A673 (cell line): ENCODE data around the gene LRP1B. TPM values are rescaled to one million over a fixed set of nuclear protein-coding genes. Genes with fewer than 3 reads are reported as not detected.
A peak's percentile ranks its signal among the peaks of the same experiment; 100 is the strongest.

Experiments used
- BruUV-seq: library from RNA; stranded (reverse); fragments of 400-500 nt; replicated peaks from 2 replicates; lab custom pipeline; 2021; lab: Mats Ljungman, UMichigan
- CTCF ChIA-PET: fragments of 300-600 bp; sonication (Branson Sonifier 250); formaldehyde crosslinking; loops from one replicate; lab custom pipeline; 2022; ENCODE audit warnings: antibody characterized with exemption; lab: Charles Lee
- POLR2A ChIA-PET: fragments of 300-600 bp; sonication (Branson Sonifier 250); formaldehyde crosslinking; loops from one replicate; lab custom pipeline; 2022; ENCODE audit warnings: antibody characterized with exemption; ENCODE audit not compliant: low non-redundant PET; lab: Charles Lee
- DNase-seq: peaks from one replicate; pipeline ENCODE4 v3.0.0-alpha.2; 2015; ENCODE audit warnings: low spot score
- H3K27ac ChIP-seq: fragments of 200-600 bp; sonication (generic); 2 replicates; pipeline ENCODE4 v1.5.1; 2016; ENCODE audit warnings: mixed run types, low read depth, mild to moderate bottlenecking, mixed read lengths, antibody characterized with exemption, low read length; ENCODE audit not compliant: poor library complexity, severe bottlenecking
- H3K27me3 ChIP-seq: fragments of 200-600 bp; sonication (generic); replicated peaks from 2 replicates; pipeline ENCODE4 v1.6.1; 2017; ENCODE audit warnings: mixed run types, low read depth, mild to moderate bottlenecking, mixed read lengths, antibody characterized with exemption, low read length; ENCODE audit not compliant: insufficient read depth, poor library complexity
- H3K36me3 ChIP-seq: fragments of 200-600 bp; sonication (generic); 2 replicates; pipeline ENCODE4 v1.6.1; 2016; ENCODE audit warnings: mixed run types, mild to moderate bottlenecking, mixed read lengths, antibody characterized with exemption, low read length; ENCODE audit not compliant: insufficient read depth, poor library complexity, severe bottlenecking
- H3K4me1 ChIP-seq: fragments of 200-600 bp; sonication (generic); 2 replicates; pipeline ENCODE4 v1.6.1; 2017; ENCODE audit warnings: mixed run types, mild to moderate bottlenecking, mixed read lengths, antibody characterized with exemption, low read length; ENCODE audit not compliant: insufficient read depth, poor library complexity, severe bottlenecking
- H3K4me3 ChIP-seq: fragments of 200-600 bp; sonication (generic); 2 replicates; pipeline ENCODE4 v1.5.1; 2016; ENCODE audit warnings: low read depth, mixed run types, mild to moderate bottlenecking, mixed read lengths, low read length; ENCODE audit not compliant: poor library complexity, severe bottlenecking
- H3K9me3 ChIP-seq: fragments of 200-600 bp; sonication (generic); 2 replicates; pipeline ENCODE4 v1.6.1; 2016; ENCODE audit warnings: mixed run types, low read depth, mild to moderate bottlenecking, mixed read lengths, antibody characterized with exemption, low read length; ENCODE audit not compliant: poor library complexity, severe bottlenecking
- EZH2 ChIP-seq: fragments of 200-600 bp; sonication (generic); IDR thresholded peaks from 2 replicates; pipeline ENCODE4 v1.6.1; 2017; ENCODE audit warnings: borderline replicate concordance, low read depth, mild to moderate bottlenecking, mixed read lengths, antibody characterized with exemption, low read length; ENCODE audit not compliant: poor library complexity, severe bottlenecking
- intact Hi-C: fragments of 100-400 bp; cut with micrococcal nuclease; formaldehyde crosslinking; loops from one replicate; pipeline ENCODE4 v1.10.0; 2022; ENCODE audit not compliant: unreplicated experiment
- total RNA-seq: library from RNA; stranded (reverse); gene quantifications from 2 replicates; pipeline ENCODE4 v1.2.3, GENCODE V29; 2021
- TF ChIP-seq, protein P1 (sequence below): fragments of 300-800, 200-600 bp; sonication (generic); conservative IDR thresholded peaks from 2 replicates; pipeline ENCODE4 v1.5.1; 2017; ENCODE audit warnings: low read depth, mild to moderate bottlenecking, antibody characterized with exemption, low read length, moderate library complexity, mixed read lengths

LRP1B gene
- total RNA-seq, 1 experiment from 2014 or later: 9.9 TPM

DNA sequence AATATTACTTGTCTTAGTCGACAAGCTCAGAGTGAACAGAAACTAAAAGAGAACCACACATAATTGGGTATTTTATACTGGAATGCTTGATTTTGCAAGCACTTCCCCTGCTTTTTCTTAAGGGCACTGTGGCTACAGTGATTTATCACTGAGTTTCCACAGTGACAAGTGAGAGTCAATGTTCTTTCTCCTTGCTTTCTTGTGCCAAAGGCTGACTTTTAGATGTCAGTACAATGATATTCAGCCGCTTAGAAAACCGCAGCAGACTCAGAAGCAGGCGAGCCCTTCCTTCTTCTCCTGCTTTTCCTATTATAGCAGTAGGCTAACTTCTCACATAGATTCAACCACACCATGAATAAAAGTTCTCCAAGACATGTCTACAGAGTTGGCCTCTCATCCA is 1747.0 kb downstream of the LRP1B start:
- Histone ChIP-seq H3K27me3 (no peaks in the 10 kb centered on the region), H3K4me1 (no peaks in the 10 kb centered on the region), H3K9me3 (no peaks in the 10 kb centered on the region), H3K36me3 (no peaks in the 10 kb centered on the region), H3K27ac (no peak overlapping the region), H3K4me3 (no peak overlapping the region)
- ChIA-PET CTCF (no interaction called here), POLR2A (no interaction called here)
- intact Hi-C loops: no loop called here
- no TSS peak for BruUV-seq
- TF ChIP-seq, protein P1, sequence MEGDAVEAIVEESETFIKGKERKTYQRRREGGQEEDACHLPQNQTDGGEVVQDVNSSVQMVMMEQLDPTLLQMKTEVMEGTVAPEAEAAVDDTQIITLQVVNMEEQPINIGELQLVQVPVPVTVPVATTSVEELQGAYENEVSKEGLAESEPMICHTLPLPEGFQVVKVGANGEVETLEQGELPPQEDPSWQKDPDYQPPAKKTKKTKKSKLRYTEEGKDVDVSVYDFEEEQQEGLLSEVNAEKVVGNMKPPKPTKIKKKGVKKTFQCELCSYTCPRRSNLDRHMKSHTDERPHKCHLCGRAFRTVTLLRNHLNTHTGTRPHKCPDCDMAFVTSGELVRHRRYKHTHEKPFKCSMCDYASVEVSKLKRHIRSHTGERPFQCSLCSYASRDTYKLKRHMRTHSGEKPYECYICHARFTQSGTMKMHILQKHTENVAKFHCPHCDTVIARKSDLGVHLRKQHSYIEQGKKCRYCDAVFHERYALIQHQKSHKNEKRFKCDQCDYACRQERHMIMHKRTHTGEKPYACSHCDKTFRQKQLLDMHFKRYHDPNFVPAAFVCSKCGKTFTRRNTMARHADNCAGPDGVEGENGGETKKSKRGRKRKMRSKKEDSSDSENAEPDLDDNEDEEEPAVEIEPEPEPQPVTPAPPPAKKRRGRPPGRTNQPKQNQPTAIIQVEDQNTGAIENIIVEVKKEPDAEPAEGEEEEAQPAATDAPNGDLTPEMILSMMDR: no peak
- no peak for TF ChIP-seq EZH2
- peak; percentile 4 for DNase-seq

DNA sequence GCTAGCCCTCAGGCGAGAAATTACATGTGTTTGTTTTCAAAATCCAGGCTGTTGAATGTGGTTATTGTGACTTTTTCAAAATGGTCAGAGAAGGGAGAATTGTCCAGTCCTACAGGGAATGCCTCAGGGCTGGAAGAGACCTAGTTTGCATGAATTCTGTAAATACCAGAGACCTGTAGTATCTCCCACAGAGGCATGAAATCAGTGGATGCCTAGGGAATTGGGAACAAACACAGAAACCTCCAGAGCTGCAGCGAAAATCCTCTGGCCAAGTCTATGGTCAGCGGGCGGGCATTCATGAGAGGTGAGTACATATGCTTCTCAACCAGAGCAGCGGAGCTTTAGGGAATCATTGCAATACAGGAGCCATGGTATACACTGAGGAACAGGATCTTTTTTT is 1754.1 kb downstream of the LRP1B start:
- Histone ChIP-seq H3K4me3 (no peak overlapping the region), H3K4me1 (no peaks in the 10 kb centered on the region), H3K36me3 (no peaks in the 10 kb centered on the region), H3K27ac (no peak overlapping the region), H3K9me3 (no peaks in the 10 kb centered on the region), H3K27me3 (no peaks in the 10 kb centered on the region)
- no TSS peak for BruUV-seq
- ChIA-PET POLR2A (no interaction called here), CTCF (interaction anchor here (0.6 kb wide), 1 partner anchor 17 kb away, joined by 3 read pairs; no protein-coding TSS in a partner anchor)
- no peak for TF ChIP-seq EZH2
- TF ChIP-seq, protein P1: no peak
- DNase-seq: no peak
- intact Hi-C loops: no loop called here

DNA sequence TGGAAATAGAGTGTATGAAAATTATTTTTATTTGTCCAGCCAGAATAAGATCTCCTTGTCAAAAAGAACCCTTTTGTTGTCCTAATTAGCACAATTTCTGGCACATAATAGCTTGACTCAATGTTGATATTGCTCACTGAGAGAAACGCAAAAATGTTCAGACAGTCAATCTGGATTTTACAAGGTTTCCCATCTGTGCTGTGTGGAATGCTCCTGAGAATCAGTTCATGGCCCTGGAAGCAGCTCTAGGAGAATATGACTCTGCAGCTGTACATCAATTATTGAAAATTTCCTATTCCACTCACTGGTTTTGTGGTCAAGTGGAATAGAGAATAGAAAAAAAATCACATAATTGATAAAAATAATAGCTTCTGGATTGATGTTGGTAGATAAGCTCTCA is 1767.7 kb downstream of the LRP1B start:
- peaks cover 11% of the 10 kb centered on the region for H3K4me1 ChIP-seq
- H3K27ac ChIP-seq: no peak overlapping the region
- H3K27me3 ChIP-seq: no peaks in the 10 kb centered on the region
- no peaks in the 10 kb centered on the region for H3K36me3 ChIP-seq
- no peak for DNase-seq
- no peak for TF ChIP-seq EZH2
- TF ChIP-seq, protein P1: no peak
- ChIA-PET POLR2A (interaction anchor here (0.6 kb wide), 1 partner anchor 438 kb away, joined by 3 read pairs; no protein-coding TSS in a partner anchor), CTCF (no interaction called here)
- intact Hi-C loops: no loop called here
- no peaks in the 10 kb centered on the region for H3K9me3 ChIP-seq
- no peak overlapping the region for H3K4me3 ChIP-seq
- no TSS peak for BruUV-seq
